GM18861 (cell line): ENCODE results near the gene PCDHA10.
"Not testable (repeated sequence)": the region's sequence is repeated elsewhere in the genome, so short reads cannot be mapped to it uniquely, and the experiment has no call there.

Experiments used
- ATAC-seq: cut with Tn5 transposase; IDR thresholded peaks from one replicate; pipeline ENCODE4 v1.9.1; 2021; ENCODE audit not compliant: unreplicated experiment

PCDHA10 gene

GRCh38 chr5:140840978-140841962 is 14.4 kb upstream of the PCDHA10 start, which contains the start of gene PCDHA8:
PCDHA8 (plus strand) TSS chr5:140841187; CDS start chr5:140841322, 135 bp downstream.
- no peak for ATAC-seq

- ATAC-seq: no peak
These were observed 12.6 kb upstream of the PCDHA10 start for GRCh38 chr5:140842798-140843733.

DNA sequence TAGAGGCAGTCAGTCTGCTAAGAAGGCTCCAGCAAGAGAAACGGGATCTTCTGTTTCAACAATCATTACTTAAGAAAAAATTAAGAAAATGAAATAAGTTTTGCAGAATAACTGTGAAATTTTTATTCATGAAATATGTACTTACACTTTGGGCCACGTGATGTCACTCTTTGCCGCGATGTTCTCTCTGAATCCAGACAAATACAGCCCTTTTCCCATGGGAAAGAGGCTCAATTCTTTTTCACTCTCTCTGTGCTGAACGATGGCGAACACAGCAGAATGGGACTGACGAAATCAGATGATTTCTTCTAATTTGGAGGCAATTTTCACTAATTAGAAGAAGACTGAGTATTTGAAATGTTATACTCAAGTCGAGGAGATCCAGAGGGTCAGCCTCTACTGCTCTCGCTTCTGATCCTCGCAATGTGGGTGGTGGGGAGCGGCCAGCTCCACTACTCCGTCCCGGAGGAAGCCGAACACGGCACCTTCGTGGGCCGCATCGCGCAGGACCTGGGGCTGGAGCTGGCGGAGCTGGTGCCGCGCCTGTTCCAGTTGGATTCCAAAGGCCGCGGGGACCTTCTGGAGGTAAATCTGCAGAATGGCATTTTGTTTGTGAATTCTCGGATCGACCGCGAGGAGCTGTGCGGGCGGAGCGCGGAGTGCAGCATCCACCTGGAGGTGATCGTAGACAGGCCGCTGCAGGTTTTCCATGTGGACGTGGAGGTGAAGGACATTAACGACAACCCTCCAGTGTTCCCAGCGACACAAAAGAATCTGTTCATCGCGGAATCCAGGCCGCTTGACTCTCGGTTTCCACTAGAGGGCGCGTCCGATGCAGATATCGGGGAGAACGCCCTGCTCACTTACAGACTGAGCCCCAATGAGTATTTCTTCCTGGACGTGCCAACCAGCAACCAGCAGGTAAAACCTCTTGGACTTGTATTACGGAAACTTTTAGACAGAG is 7.3 kb upstream of the PCDHA10 start, which contains the start of gene PCDHA9:
TSS of gene PCDHA9 (plus strand) at position 244 of the 964 bp plus-strand sequence. CDS start at position 358, 114 bp downstream.
- not testable (repeated sequence) for ATAC-seq

DNA sequence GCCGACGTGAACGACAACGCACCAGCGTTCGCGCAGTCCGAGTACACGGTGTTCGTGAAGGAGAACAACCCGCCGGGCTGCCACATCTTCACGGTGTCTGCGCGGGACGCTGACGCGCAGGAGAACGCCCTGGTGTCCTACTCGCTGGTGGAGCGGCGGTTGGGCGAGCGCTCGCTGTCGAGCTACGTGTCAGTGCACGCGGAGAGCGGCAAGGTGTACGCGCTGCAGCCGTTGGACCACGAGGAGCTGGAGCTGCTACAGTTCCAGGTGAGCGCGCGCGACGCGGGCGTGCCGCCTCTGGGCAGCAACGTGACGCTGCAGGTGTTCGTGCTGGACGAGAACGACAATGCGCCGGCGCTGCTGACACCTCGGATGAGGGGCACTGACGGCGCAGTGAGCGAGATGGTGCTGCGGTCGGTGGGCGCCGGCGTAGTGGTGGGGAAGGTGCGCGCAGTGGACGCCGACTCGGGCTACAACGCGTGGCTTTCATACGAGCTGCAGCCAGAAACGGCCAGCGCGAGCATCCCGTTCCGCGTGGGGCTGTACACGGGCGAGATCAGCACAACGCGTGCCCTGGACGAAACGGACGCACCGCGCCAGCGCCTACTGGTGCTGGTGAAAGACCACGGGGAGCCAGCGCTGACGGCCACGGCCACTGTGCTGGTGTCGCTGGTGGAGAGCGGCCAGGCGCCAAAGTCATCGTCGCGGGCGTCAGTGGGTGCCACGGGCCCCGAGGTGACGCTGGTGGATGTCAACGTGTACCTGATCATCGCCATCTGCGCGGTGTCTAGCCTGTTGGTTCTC is 5.7 kb upstream of the PCDHA10 start:
- not testable (repeated sequence) for ATAC-seq

- ATAC-seq: no peak
These were observed 1.7 kb downstream of the PCDHA10 start for GRCh38 chr5:140857177-140857986.

GRCh38 chr5:140857987-140858240 is 2.2 kb downstream of the PCDHA10 start:
- no peak for ATAC-seq

DNA sequence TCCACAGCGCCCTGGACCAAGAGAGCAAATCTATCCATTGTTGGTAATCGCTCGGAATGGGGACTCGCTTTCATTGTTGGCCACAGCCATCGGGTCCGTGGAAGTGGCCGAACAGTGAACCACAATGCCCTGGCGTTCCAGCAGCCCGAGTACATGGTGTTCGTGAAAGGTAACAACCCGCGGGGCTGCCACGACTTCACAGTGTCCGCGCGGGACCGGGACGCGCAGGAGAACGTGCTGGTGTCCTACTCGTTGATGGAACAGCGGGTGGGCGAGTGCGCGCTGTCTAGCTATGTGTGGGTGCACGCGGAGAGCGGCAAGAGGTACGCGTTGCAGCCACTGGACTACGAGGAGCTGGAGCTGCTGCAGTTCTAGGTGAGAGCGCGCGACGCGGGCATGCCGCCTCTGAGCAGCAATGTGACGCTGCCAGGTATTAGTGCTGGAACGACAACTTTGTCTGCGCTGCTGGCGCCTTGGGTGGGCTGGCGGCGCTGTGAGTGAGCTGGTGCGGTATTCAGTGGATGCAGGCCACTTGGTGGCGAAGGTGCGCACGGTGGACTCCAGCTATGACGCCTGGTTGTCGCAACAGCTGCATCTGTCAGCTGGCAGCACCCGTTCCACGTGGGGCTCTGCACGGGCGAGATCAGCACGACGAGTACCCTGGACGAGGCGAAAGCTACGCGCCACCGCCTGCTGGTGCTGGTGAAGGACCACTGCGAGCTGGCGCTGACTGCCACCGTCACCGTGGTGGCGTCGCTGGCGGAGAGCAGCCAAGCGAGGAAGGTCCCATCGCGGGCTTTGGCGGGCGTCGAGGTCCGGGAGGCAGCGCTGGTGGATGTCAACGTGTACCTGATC is 7.0 kb downstream of the PCDHA10 start:
- ATAC-seq: no peak

- ATAC-seq: no peak
These were observed 13.2 kb downstream of the PCDHA10 start, which contains the start of gene PCDHA11 for GRCh38 chr5:140868721-140869554. PCDHA11 (plus strand) TSS chr5:140868957; CDS start chr5:140869104, 147 bp downstream.

GRCh38 chr5:140869555-140869886 is 13.8 kb downstream of the PCDHA10 start:
- ATAC-seq: no peak

DNA sequence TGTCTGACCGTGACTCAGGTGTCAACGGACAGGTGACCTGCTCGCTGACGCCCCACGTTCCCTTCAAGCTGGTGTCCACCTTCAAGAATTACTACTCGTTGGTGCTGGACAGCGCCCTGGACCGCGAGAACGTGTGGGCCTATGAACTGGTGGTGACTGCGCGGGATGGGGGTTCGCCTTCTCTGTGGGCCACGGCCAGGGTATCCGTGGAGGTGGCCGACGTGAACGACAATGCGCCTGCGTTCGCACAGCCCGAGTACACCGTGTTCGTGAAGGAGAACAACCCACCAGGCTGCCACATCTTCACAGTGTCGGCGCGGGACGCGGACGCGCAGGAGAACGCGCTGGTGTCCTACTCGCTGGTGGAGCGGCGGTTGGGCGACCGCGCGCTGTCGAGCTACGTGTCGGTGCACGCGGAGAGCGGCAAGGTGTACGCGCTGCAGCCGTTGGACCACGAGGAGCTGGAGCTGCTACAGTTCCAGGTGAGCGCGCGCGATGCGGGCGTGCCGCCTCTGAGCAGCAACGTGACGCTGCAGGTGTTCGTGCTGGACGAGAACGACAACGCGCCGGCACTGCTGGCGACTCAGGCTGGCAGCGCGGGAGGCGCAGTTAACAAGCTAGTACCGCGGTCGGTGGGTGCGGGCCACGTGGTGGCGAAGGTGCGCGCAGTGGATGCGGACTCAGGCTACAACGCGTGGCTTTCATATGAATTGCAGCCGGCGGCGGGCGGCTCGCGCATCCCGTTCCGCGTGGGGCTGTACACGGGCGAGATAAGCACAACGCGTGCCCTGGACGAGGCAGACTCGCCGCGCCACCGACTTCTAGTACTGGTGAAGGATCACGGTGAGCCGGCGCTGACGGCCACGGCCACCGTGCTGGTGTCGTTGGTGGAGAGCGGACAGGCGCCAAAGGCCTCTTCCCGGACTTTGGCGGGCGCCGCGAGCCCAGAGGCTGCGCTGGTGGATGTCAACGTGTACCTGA is 14.8 kb downstream of the PCDHA10 start:
- no peak for ATAC-seq

- no peak for ATAC-seq
These were observed 19.7 kb downstream of the PCDHA10 start, which contains the start of gene PCDHA12 for GRCh38 chr5:140875085-140876065. PCDHA12 (plus strand) TSS chr5:140875308; CDS start chr5:140875473, 165 bp downstream.

DNA sequence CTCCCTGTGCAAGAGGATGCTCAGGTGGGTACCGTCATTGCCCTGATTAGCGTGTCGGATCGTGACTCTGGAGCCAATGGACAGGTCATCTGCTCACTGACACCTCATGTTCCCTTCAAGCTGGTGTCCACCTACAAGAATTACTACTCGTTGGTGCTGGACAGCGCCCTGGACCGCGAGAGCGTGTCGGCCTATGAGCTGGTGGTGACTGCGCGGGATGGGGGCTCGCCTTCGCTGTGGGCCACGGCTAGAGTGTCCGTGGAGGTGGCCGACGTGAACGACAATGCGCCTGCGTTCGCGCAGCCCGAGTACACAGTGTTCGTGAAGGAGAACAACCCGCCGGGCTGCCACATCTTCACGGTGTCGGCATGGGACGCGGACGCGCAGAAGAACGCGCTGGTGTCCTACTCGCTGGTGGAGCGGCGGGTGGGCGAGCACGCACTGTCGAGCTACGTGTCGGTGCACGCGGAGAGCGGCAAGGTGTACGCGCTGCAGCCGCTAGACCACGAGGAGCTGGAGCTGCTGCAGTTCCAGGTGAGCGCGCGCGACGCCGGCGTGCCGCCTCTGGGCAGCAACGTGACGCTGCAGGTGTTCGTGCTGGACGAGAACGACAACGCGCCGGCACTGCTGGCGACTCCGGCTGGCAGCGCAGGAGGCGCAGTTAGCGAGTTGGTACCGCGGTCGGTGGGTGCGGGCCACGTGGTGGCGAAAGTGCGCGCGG is 21.0 kb downstream of the PCDHA10 start:
- not testable (repeated sequence) for ATAC-seq

DNA sequence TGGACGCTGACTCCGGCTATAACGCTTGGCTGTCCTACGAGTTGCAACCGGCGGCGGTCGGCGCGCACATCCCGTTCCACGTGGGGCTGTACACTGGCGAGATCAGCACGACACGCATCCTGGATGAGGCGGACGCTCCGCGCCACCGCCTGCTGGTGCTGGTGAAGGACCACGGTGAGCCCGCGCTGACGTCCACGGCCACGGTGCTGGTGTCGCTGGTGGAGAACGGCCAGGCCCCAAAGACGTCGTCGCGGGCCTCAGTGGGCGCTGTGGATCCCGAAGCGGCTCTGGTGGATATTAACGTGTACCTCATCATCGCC is 21.5 kb downstream of the PCDHA10 start:
- no peak for ATAC-seq
